22Rv1 (cell line): Measurements from ENCODE around the gene CD300E.
"Not testable (repeated sequence)": the region's sequence is repeated elsewhere in the genome, so short reads cannot be mapped to it uniquely, and the experiment has no call there.

ENCODE experiments used
- H3K27ac ChIP-seq: fragments of 450-650 bp; 2 replicates; pipeline ENCODE4 v1.5.1; 2017
- CTCF ChIP-seq: fragments of 450-650 bp; IDR thresholded peaks from 2 replicates; pipeline ENCODE4 v1.5.1; 2017; ENCODE audit warnings: mild to moderate bottlenecking
- ZFX ChIP-seq: fragments of 450-650 bp; IDR thresholded peaks from 2 replicates; pipeline ENCODE4 v1.6.1; 2017; ENCODE audit warnings: antibody characterized with exemption, borderline replicate concordance

Gene CD300E

GRCh38 chr17:74635418-74635817 is 11.9 kb upstream of the CD300E start:
- TF ChIP-seq ZFX (no peak), CTCF (no peak)
- H3K27ac ChIP-seq: no peak overlapping the region

- TF ChIP-seq CTCF (no peak), ZFX (no peak)
- H3K27ac ChIP-seq: no peak overlapping the region
Observed at GRCh38 chr17:74633326-74633725, 9.8 kb upstream of the CD300E start.

DNA sequence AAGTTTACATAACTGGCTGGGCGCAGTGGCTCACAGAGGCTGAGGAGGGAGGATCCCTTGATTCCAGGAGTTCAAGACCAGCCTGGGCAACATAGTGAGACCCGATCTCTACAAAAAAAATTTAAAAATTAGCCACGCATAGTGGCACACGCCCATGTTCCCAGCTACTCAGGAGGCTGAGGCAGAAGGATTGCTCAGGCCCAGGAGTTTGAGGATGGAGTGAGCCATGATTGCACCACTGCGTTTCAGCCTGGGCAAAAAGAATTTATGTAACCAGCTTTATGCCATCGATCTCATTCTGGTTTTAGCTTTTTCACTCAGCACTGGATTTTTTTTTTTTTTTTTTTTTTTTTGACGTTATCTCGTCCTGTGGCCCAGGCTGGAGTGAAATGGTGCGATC is 9.1 kb upstream of the CD300E start:
- TF ChIP-seq ZFX (no peak), CTCF (no peak)
- H3K27ac ChIP-seq: no peak overlapping the region

DNA sequence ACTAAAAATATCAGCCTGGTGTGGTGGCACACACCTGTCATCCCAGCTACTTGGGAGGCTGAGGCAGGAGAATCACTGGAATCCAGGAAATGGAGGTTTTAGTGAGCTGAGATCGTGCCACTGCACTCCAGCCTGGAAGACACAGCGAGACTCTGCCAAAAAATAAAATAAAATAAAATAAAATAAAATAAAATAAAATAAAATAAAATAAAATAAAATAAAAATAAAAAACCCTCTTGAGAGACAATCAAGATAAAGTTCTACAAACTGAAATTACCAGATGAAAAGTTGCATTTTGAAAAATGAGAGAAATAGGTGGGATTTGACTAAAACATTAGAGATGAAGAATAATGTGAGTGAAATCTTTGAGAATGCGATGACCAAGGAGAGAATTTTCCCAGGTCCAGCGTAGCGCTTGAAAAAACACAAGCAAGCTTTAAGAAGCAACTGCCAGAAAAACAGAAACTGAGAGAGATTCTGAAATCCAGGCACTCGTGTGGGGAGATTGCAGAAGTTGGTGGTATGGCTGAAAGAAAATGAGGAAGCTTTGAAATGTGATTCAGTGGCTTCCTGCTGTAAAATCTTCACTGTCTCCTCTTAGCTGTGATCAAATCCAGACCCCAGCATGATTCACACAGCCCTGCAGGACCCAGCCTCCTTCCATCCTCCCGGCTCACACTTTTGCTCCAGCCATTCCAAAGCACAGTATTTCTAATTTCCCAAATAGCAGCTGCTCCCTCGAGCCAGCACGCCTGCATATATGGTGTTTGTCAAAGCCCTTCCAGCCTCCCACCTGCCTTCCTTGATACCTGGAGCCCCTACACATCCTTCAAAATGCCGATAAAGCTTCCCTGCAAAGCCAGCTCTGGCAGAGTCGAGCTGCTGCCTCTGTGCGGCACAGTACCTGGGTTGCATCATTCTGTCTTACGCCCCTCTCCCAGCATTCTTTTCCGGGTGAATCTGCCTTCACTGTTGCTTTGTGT is 8.2 kb upstream of the CD300E start:
- TF ChIP-seq CTCF (no peak), ZFX (no peak)
- H3K27ac ChIP-seq: no peak overlapping the region

DNA sequence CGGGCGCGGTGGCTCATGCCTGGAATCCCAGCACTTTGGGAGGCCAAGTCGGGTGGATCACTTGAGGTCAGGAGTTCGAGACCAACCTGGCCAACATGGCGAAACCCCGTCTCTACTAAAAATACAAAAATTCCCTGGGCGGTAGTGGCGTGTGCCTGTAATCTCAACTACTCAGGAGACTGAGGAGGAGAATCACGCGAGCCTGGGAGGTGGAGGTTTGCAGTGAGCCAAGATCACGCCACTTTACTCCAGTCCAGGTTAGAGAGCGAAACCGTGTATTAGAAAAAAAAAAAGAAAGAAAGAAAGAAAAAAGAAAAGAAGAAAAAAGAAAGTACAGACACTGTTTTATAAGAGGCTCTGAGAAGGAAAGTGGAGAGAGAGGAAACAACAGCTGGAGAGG is 6.7 kb upstream of the CD300E start:
- H3K27ac ChIP-seq: not testable (repeated sequence)

GRCh38 chr17:74625661-74626060 is 2.1 kb upstream of the CD300E start:
- no peak overlapping the region for H3K27ac ChIP-seq
- no peak for TF ChIP-seq CTCF
- no peak for TF ChIP-seq ZFX

DNA sequence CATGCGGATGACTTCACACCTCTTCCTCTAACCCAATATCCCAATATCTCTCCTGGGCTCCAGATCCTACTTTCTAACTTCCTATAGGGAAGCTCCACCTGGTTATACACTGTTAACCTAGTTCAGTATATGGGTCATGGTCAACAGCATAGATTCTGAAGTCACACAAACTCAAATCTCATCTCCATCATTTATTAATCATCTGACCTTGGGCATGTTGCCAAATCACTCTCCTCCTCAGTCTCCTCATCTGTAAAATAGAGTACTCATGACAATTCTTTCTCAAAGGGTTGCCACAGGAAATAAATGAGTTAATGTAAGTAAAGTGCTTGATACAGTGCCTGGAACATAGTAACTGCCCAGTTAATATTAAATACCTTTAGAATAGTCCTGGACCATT is 593 bp upstream of the CD300E start:
- TF ChIP-seq CTCF (no peak), ZFX (no peak)

More for the DNA sequence above, 593 bp upstream of the CD300E start:
- H3K27ac ChIP-seq: no peak overlapping the region
